GM12891 (cell line): Measurements from ENCODE around the gene PLA2G5.

Source experiments
- PAX5 ChIP-seq: IDR thresholded peaks from 2 replicates; pipeline ENCODE4 v1.6.1; 2011; ENCODE audit warnings: low read length, moderate library complexity, mild to moderate bottlenecking; ENCODE audit not compliant: insufficient read depth, severe bottlenecking
- POLR2A ChIP-seq: IDR thresholded peaks from 2 replicates; pipeline ENCODE4 v1.6.1; 2011; ENCODE audit warnings: low read depth, low read length, control low read depth
- POLR2AphosphoS5 ChIP-seq: IDR thresholded peaks from 2 replicates; pipeline ENCODE4 v1.6.1; 2011; ENCODE audit warnings: low read depth, low read length, control low read depth
- POU2F2 ChIP-seq: IDR thresholded peaks from 2 replicates; pipeline ENCODE4 v1.6.1; 2011; ENCODE audit warnings: low read depth, mild to moderate bottlenecking, control low read depth, low read length, moderate library complexity
- SPI1 ChIP-seq: IDR thresholded peaks from 2 replicates; pipeline ENCODE4 v1.6.1; 2011; ENCODE audit warnings: low read depth, low read length, control low read depth
- TAF1 ChIP-seq: IDR thresholded peaks from 2 replicates; pipeline ENCODE4 v1.6.1; 2011; ENCODE audit warnings: low read depth, low read length, control low read depth

DNA sequence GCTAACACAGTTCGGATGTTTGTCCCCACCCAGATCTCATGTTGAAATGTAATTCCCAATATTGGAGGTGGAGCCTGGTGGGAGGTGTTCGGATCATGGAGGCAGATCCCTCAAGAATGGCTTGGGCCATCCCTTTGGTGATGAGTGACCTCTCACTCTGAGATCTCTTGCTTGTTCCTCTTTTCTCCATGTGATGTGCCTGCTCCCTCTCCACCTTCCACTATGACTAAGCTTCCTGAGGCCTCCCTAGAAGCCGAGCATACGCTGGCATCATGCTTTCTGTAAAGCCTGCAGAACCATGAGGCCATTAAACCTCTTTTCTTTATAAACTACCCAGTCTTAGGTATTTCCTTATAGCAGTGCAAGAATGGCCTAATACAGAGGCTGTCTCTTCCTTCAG is 8.1 kb upstream of the PLA2G5 start:
- no peak for TF ChIP-seq POLR2A
- TF ChIP-seq POLR2AphosphoS5, result no peak
- TF ChIP-seq PAX5, result no peak
- no peak for TF ChIP-seq TAF1
- no peak for TF ChIP-seq SPI1
- TF ChIP-seq POU2F2, result no peak
